Endodermal cell (in vitro differentiated cells): ENCODE data around the gene FMNL2. TPM values are rescaled to one million over a fixed set of nuclear protein-coding genes. Genes with fewer than 3 reads are reported as not detected.

Experiments used
- DNase-seq: peaks from one replicate; pipeline ENCODE4 v3.0.0-alpha.2; 2017
- H3K27ac ChIP-seq: 2 replicates; pipeline ENCODE4 v1.5.1; 2013; ENCODE audit warnings: mild to moderate bottlenecking, low read depth, low read length, moderate library complexity
- H3K27me3 ChIP-seq: 2 replicates; pipeline ENCODE4 v1.6.1; 2013; ENCODE audit warnings: mild to moderate bottlenecking, low read length, moderate library complexity; ENCODE audit not compliant: insufficient read depth, control insufficient read depth, poor library complexity, severe bottlenecking
- H3K36me3 ChIP-seq: 2 replicates; pipeline ENCODE4 v1.7.0; 2013; ENCODE audit warnings: mild to moderate bottlenecking, low read length, moderate library complexity; ENCODE audit not compliant: control insufficient read depth, insufficient read depth
- H3K4me1 ChIP-seq: one replicate; pipeline ENCODE4 v1.7.0; 2013; ENCODE audit warnings: low read length; ENCODE audit not compliant: control insufficient read depth, insufficient read depth
- H3K4me3 ChIP-seq: 2 replicates; pipeline ENCODE4 v1.5.1; 2013; ENCODE audit warnings: mild to moderate bottlenecking, low read length, moderate library complexity
- H3K9ac ChIP-seq: 2 replicates; pipeline ENCODE4 v1.6.1; 2013; ENCODE audit warnings: mild to moderate bottlenecking, low read length, moderate library complexity; ENCODE audit not compliant: poor library complexity, severe bottlenecking; ENCODE audit errors: extremely low read depth
- H3K9me3 ChIP-seq: 2 replicates; pipeline ENCODE4 v1.6.1; 2013; ENCODE audit warnings: mild to moderate bottlenecking, low read length, moderate library complexity; ENCODE audit not compliant: control insufficient read depth
- H3K27ac Mint-ChIP-seq: 2 replicates; pipeline ENCODE4 v1.8.0; 2020; ENCODE audit warnings: mixed read lengths
- H3K27me3 Mint-ChIP-seq: 2 replicates; pipeline ENCODE4 v1.8.0; 2021; ENCODE audit warnings: mild to moderate bottlenecking, mixed read lengths; ENCODE audit not compliant: insufficient read depth
- H3K36me3 Mint-ChIP-seq: 2 replicates; pipeline ENCODE4 v1.8.0; 2020; ENCODE audit warnings: low read depth, mixed read lengths
- H3K4me1 Mint-ChIP-seq: 2 replicates; pipeline ENCODE4 v1.8.0; 2020; ENCODE audit warnings: mixed read lengths
- H3K4me3 Mint-ChIP-seq: 2 replicates; pipeline ENCODE4 v1.8.0; 2020; ENCODE audit warnings: mild to moderate bottlenecking, moderate library complexity, mixed read lengths
- H3K9me3 Mint-ChIP-seq: 2 replicates; pipeline ENCODE4 v1.8.0; 2020; ENCODE audit warnings: mild to moderate bottlenecking, mixed read lengths
- CTCF ChIP-seq: fragments of 200-600 bp; sonication (generic); conservative IDR thresholded peaks from 2 replicates; pipeline ENCODE4 v1.5.0; 2021; ENCODE audit warnings: antibody characterized with exemption, mild to moderate bottlenecking
- WGBS, 2 experiments: methylation state at CpG; one replicate each; pipeline versions ENCODE4 v1.1.5 to v1.1.7; 2013; ENCODE audit warnings: missing lambda C conversion rate in 2 of 2, mixed read lengths in 1 of 2; ENCODE audit not compliant: insufficient coverage in 1 of 2, insufficient read length in 1 of 2; 5-methylcytosine and 5-hydroxymethylcytosine counted together
- total RNA-seq, 2 donors: library from RNA; stranded (reverse); fragmentation: NEBNext Ultra II Directional in 1 of 2; extraction: Animal tissue kit (Norgen Biotek cat#: 25700) in 1 of 2; gene quantifications; 2 replicates in 1 of 2; 3 replicates in 1 of 2; pipeline ENCODE4 v1.2.1, GENCODE V29; 2021

FMNL2 gene
- total RNA-seq, 2 donors from 2014 or later: 49.4 to 51.8 TPM

DNA sequence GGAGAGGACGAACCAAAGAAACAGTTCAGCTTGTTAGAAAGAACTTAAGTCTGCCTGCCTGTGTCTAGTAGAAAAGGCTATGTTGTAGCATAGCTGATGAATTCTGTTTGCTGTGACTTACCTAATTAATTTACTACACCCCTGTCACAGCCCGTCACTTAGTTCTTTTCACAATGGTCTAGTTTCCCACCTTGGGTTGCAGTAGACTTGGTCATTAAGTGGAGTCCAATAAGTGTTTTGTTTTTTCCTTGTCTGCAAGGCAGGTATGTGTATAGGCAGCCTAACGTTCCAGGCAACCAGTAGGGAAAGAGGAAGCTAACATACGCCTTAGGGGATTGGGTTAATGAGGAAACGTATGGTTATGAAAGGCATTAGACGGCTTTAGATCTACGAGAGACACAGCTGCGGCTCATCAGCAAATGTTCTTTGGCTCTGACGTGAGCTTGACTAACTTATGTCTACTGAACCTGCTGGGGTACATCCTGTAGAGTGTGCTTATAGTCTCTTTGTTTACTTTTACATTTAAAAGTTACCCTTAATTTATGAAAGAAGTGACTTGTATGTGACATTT is 202.2 kb downstream of the FMNL2 start:
- H3K4me3 Mint-ChIP-seq: no peak overlapping the region
- no peaks in the 10 kb centered on the region for H3K9me3 ChIP-seq
- no peaks in the 10 kb centered on the region for H3K27me3 Mint-ChIP-seq
- DNase-seq: no peak
- no peak overlapping the region for H3K4me3 ChIP-seq
- no peak overlapping the region for H3K27ac Mint-ChIP-seq
- H3K4me1 Mint-ChIP-seq: peaks cover 5% of the 10 kb centered on the region
- no peaks in the 10 kb centered on the region for H3K4me1 ChIP-seq
- WGBS, 2 experiments: 91 to 95% methylated on average over 7 to 9 of the region's 9 CpGs
- H3K27me3 ChIP-seq: no peaks in the 10 kb centered on the region
- H3K36me3 ChIP-seq: no peaks in the 10 kb centered on the region
- no peaks in the 10 kb centered on the region for H3K36me3 Mint-ChIP-seq
- H3K27ac ChIP-seq: no peak overlapping the region
- no peak overlapping the region for H3K9ac ChIP-seq
- H3K9me3 Mint-ChIP-seq: no peaks in the 10 kb centered on the region
- no peak for TF ChIP-seq CTCF

DNA sequence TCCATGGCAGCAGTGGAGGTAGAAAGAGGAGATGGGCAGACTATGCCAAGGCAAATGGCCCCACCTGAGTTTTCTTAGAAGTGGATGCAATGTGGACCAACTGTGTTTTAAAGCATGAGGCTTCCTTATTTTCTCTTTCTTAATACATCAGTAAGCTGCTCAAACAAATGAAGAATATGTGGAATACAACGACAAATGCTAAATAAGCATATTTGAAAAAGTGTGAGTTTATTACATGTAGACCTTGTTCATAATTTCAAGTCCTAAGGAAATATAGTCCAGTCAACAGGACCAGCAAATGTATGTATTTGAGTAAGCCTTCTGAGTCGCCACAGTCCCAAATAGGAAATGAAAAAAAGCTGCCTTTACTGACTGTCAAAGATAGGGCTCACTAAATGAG is 204.4 kb downstream of the FMNL2 start:
- no peak for TF ChIP-seq CTCF
- Histone ChIP-seq H3K9me3 (no peaks in the 10 kb centered on the region), H3K27ac (no peak overlapping the region), H3K27me3 (no peaks in the 10 kb centered on the region), H3K4me1 (no peaks in the 10 kb centered on the region), H3K36me3 (peaks cover 9% of the 10 kb centered on the region), H3K9ac (no peak overlapping the region), H3K4me3 (no peak overlapping the region)
- no peaks in the 10 kb centered on the region for H3K9me3 Mint-ChIP-seq
- DNase-seq: no peak
- H3K27me3 Mint-ChIP-seq: no peaks in the 10 kb centered on the region
- WGBS, 2 experiments: 100% methylated on average over 1 to 2 of the region's 2 CpGs
- peaks cover 15% of the 10 kb centered on the region for H3K4me1 Mint-ChIP-seq
- peaks cover 6% of the 10 kb centered on the region for H3K36me3 Mint-ChIP-seq
- H3K27ac Mint-ChIP-seq: no peak overlapping the region
- H3K4me3 Mint-ChIP-seq: no peak overlapping the region

DNA sequence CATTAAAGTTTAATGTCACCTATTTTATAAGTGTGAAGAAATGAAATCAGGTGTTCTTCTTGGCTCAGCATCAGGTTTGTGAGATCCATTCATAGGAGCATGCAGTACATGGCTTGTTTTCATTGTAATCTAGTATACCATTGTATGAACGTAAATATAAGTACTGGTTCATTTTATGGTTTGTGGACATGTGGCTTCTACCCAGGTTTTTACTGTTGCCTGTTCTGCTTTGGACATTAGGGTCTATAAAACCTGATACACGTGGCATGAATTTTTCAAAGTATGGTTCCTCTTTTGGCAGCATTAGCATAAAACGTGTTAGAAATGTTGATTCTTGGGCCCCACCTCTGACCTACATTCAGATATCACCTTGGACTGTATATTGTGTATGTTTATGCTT is 206.7 kb downstream of the FMNL2 start:
- WGBS, 2 experiments: 88 to 92% methylated on average over 2 to 3 of the region's 3 CpGs
- no peaks in the 10 kb centered on the region for H3K27me3 Mint-ChIP-seq
- H3K9me3 Mint-ChIP-seq: no peaks in the 10 kb centered on the region
- peaks cover 8% of the 10 kb centered on the region for H3K36me3 Mint-ChIP-seq
- Histone ChIP-seq H3K27ac (no peak overlapping the region), H3K9me3 (no peaks in the 10 kb centered on the region), H3K4me3 (no peak overlapping the region), H3K9ac (no peak overlapping the region), H3K36me3 (peaks cover 16% of the 10 kb centered on the region), H3K27me3 (no peaks in the 10 kb centered on the region), H3K4me1 (no peaks in the 10 kb centered on the region)
- no peak for TF ChIP-seq CTCF
- no peak for DNase-seq
- no peak overlapping the region for H3K27ac Mint-ChIP-seq
- H3K4me1 Mint-ChIP-seq: peaks cover 12% of the 10 kb centered on the region
- no peak overlapping the region for H3K4me3 Mint-ChIP-seq
